HepG2 (cell line): ENCODE measurements around the gene C9orf40. TPM values are rescaled to one million over a fixed set of nuclear protein-coding genes. Genes with fewer than 3 reads are reported as not detected.

Experiments
- ATAC-seq: fragments of 200-7000 bp; cut with Tn5 transposase; 3 replicates; pipeline ENCODE4 v1.9.1; 2020; ENCODE audit warnings: mild to moderate bottlenecking, moderate library complexity
- BruUV-seq: library from RNA; stranded (reverse); fragments of 400-500 nt; replicated peaks from 2 replicates; lab custom pipeline; 2021; lab: Mats Ljungman, UMichigan
- CTCF ChIA-PET: fragments of 300-600 bp; formaldehyde crosslinking; extraction: SDS; loops from one replicate; lab custom pipeline; 2021; ENCODE audit warnings: low total read pairs, inconsistent platforms, low intra/inter-chr PET ratio; lab: Yijun Ruan, JAX
- POLR2A ChIA-PET: fragments of 350-600 bp; sonication (Branson Sonifier 250); formaldehyde crosslinking; loops from one replicate; lab custom pipeline; 2020; ENCODE audit warnings: antibody characterized with exemption, inconsistent platforms; lab: Yijun Ruan, JAX
- DNase-seq: peaks from one replicate; pipeline ENCODE4 v3.0.0-alpha.2; 2015; ENCODE audit warnings: low spot score
- FAIRE-seq: peaks from 3 replicates; lab custom pipeline; 2011; peaks lifted over from hg19 to GRCh38; lab: Jason Lieb, UNC
- H2AFZ ChIP-seq: one replicate; pipeline ENCODE4 v1.6.1; 2011; ENCODE audit warnings: low read length, inconsistent platforms
- H3K27ac ChIP-seq: fragments of 300-600 bp; 3 replicates; pipeline ENCODE4 v1.8.0; 2011; ENCODE audit warnings: mixed run types, mild to moderate bottlenecking, mixed read lengths, low read length, inconsistent platforms; ENCODE audit not compliant: insufficient read depth; ENCODE audit errors: extremely low read length
- H3K27me3 ChIP-seq, 2 experiments: fragments of 200-600 bp in 1 of 2; 2 replicates in 1 of 2; 3 replicates in 1 of 2; pipeline versions ENCODE4 v1.6.0 to v1.8.0; 2011; ENCODE audit warnings: low read length in 2 of 2, mild to moderate bottlenecking in 2 of 2, moderate library complexity in 2 of 2, inconsistent platforms in 1 of 2; ENCODE audit not compliant: insufficient read depth in 2 of 2, control insufficient read depth in 1 of 2
- H3K36me3 ChIP-seq, 2 experiments: fragments of 200-600 bp in 1 of 2; replicated peaks in 1 of 2; 2 replicates in 1 of 2; 3 replicates in 1 of 2; pipeline versions ENCODE4 v1.5.1 to v1.8.0; 2011; ENCODE audit warnings: low read length in 2 of 2, inconsistent platforms in 1 of 2; ENCODE audit not compliant: insufficient read depth in 2 of 2, control insufficient read depth in 1 of 2
- H3K4me1 ChIP-seq: 2 replicates; pipeline ENCODE4 v1.5.1; 2012; ENCODE audit warnings: low read length, inconsistent platforms; ENCODE audit not compliant: insufficient read depth
- H3K4me2 ChIP-seq: 2 replicates; pipeline ENCODE4 v1.6.0; 2011; ENCODE audit warnings: low read depth, low read length, inconsistent platforms
- H3K4me3 ChIP-seq, 3 experiments: fragments of 200-600 bp in 1 of 3; sonication (generic), shearing (Covaris generic) in 1 of 3; replicated peaks in 1 of 3; 2 replicates each; pipeline ENCODE4 v1.5.1; 2011 to 2016; ENCODE audit warnings: low read length in 3 of 3, inconsistent platforms in 2 of 3, low read depth in 2 of 3, mild to moderate bottlenecking in 2 of 3, control low read depth in 1 of 3, mixed read lengths in 1 of 3; ENCODE audit not compliant: insufficient read depth in 1 of 3
- H3K79me2 ChIP-seq: one replicate; pipeline ENCODE4 v1.6.1; 2011; ENCODE audit warnings: low read length, inconsistent platforms; ENCODE audit not compliant: insufficient read depth
- H3K9ac ChIP-seq: 2 replicates; pipeline ENCODE4 v1.6.0; 2011; ENCODE audit warnings: mild to moderate bottlenecking, low read depth, low read length, inconsistent platforms; ENCODE audit not compliant: insufficient read depth
- H3K9me3 ChIP-seq: 2 replicates; pipeline ENCODE4 v1.5.1; 2012; ENCODE audit warnings: mild to moderate bottlenecking, low read length
- H4K20me1 ChIP-seq: 2 replicates; pipeline ENCODE4 v1.6.0; 2011; ENCODE audit warnings: inconsistent platforms, mild to moderate bottlenecking, low read length, moderate library complexity; ENCODE audit not compliant: insufficient read depth
- ATRX ChIP-seq: sonication (generic); formaldehyde crosslinking; IDR thresholded peaks from 2 replicates; pipeline ENCODE4 v1.4.0; 2020; ENCODE audit warnings: missing genetic modification reagents, borderline replicate concordance
- FLYWCH1 ChIP-seq: sonication (generic); formaldehyde crosslinking; IDR thresholded peaks from 2 replicates; pipeline ENCODE4 v1.8.1; 2023; ENCODE audit warnings: mild to moderate bottlenecking, missing genetic modification reagents
- GABPB1 ChIP-seq: IDR thresholded peaks from 2 replicates; pipeline ENCODE4 v1.6.1; 2016; ENCODE audit warnings: mild to moderate bottlenecking, missing genetic modification reagents, moderate library complexity, missing compliant biosample characterization
- KLF16 ChIP-seq, 2 experiments: sonication (generic) in 1 of 2; formaldehyde crosslinking in 1 of 2; IDR thresholded peaks; 2 replicates each; pipeline versions ENCODE4 v1.6.1 to v1.8.0; 2016 to 2023; ENCODE audit warnings: missing genetic modification reagents in 2 of 2, missing compliant biosample characterization in 1 of 2
- KLF6 ChIP-seq: IDR thresholded peaks from 2 replicates; pipeline ENCODE4 v1.8.0; 2016; ENCODE audit warnings: missing biosample characterization, missing genetic modification reagents
- NRL ChIP-seq: sonication (generic); formaldehyde crosslinking; IDR thresholded peaks from 2 replicates; pipeline ENCODE4 v1.5.0; 2020; ENCODE audit warnings: missing genetic modification reagents, mild to moderate bottlenecking, moderate library complexity, borderline replicate concordance
- PTBP1 ChIP-seq: fragments of 200-400 bp; formaldehyde crosslinking; IDR thresholded peaks from 2 replicates; pipeline ENCODE4 v1.6.1; 2018; ENCODE audit warnings: low read length, low read depth; ENCODE audit not compliant: poor library complexity, severe bottlenecking
- SOX5 ChIP-seq: IDR thresholded peaks from 2 replicates; pipeline ENCODE4 v1.6.1; 2016; ENCODE audit warnings: borderline replicate concordance
- SOX6 ChIP-seq, 2 experiments: fragments of 450-650 bp in 1 of 2; sonication (generic) in 1 of 2; formaldehyde crosslinking in 1 of 2; IDR thresholded peaks; 2 replicates each; pipeline versions ENCODE4 v1.4.0 to v1.6.1; 2017 to 2020; ENCODE audit warnings: antibody characterized with exemption in 1 of 2, mild to moderate bottlenecking in 1 of 2, missing genetic modification reagents in 1 of 2
- YEATS2 ChIP-seq: sonication (generic); formaldehyde crosslinking; IDR thresholded peaks from 2 replicates; pipeline ENCODE4 v1.4.0; 2020; ENCODE audit warnings: missing genetic modification reagents, borderline replicate concordance
- ZMYM4 ChIP-seq: sonication (generic); formaldehyde crosslinking; IDR thresholded peaks from 2 replicates; pipeline ENCODE4 v1.8.1; 2023; ENCODE audit warnings: mild to moderate bottlenecking, missing genetic modification reagents
- ZNF253 ChIP-seq: sonication (generic); formaldehyde crosslinking; IDR thresholded peaks from 2 replicates; pipeline ENCODE4 v1.8.0; 2022; ENCODE audit warnings: mild to moderate bottlenecking, missing genetic modification reagents, borderline replicate concordance
- ZNF501 ChIP-seq: sonication (generic); formaldehyde crosslinking; IDR thresholded peaks from 2 replicates; pipeline ENCODE4 v1.5.1; 2020; ENCODE audit warnings: mild to moderate bottlenecking, moderate library complexity, missing genetic modification reagents
- ZNF557 ChIP-seq: sonication (generic); formaldehyde crosslinking; IDR thresholded peaks from 2 replicates; pipeline ENCODE4 v1.4.0; 2020; ENCODE audit warnings: missing genetic modification reagents
- WGBS: methylation state at CpG from one replicate; pipeline ENCODE4 v1.1.6; 2017; ENCODE audit warnings: low lambda C conversion rate; 5-methylcytosine and 5-hydroxymethylcytosine counted together
- in situ Hi-C: cut with HindIII; loops from 2 replicates; pipeline ENCODE4 v1.10.0; 2017; ENCODE audit warnings: low pct_unique_long_range_greater_than_20kb; ENCODE audit not compliant: extremely low pct_ligation_motif_present
- intact Hi-C: fragments of 100-400 bp; cut with micrococcal nuclease; formaldehyde crosslinking; loops from one replicate; pipeline ENCODE4 v1.10.0; 2022; ENCODE audit not compliant: unreplicated experiment
- polyA plus RNA-seq, 8 experiments: library from polyadenylated mRNA; depleted of rRNA in 3 of 8; stranded (reverse) in 7 of 8; unstranded in 1 of 8; fragments of >200 nt; fragmentation: Illumina TruSeq in 4 of 8; extraction: Trizol in 4 of 8; gene quantifications; 2 replicates each; pipeline versions ENCODE4 v1.2.1 to v1.2.3, GENCODE V29; 2011 to 2016; ENCODE audit warnings: low read depth in 4 of 8, missing spikeins in 1 of 8, mixed read lengths in 1 of 8; ENCODE audit not compliant: insufficient read depth in 1 of 8
- total RNA-seq, 5 experiments: library from RNA; depleted of rRNA; stranded (reverse); fragments of >200 nt; fragmentation: Illumina TruSeq; extraction: Trizol; gene quantifications; 2 replicates each; pipeline ENCODE4 v1.2.3, GENCODE V29; 2016; ENCODE audit warnings: low read depth in 1 of 5
- TF ChIP-seq, protein P1 (sequence below): sonication (generic); formaldehyde crosslinking; IDR thresholded peaks from 2 replicates; pipeline ENCODE4 v1.5.1; 2020; ENCODE audit warnings: missing genetic modification reagents, mild to moderate bottlenecking, borderline replicate concordance
- TF ChIP-seq, protein P2 (sequence below): IDR thresholded peaks from 2 replicates; pipeline ENCODE4 v1.6.1; 2016; ENCODE audit warnings: mild to moderate bottlenecking
- TF ChIP-seq, protein P3 (sequence below): sonication (generic); formaldehyde crosslinking; IDR thresholded peaks from 2 replicates; pipeline ENCODE4 v1.5.0; 2020; ENCODE audit warnings: missing genetic modification reagents

Gene C9orf40
- total and polyA plus RNA-seq, 2 of the 13 experiments (the other 11 are each of a cell fraction or from before 2014, with no cell fraction given), result 3.0 to 13.5 TPM

GRCh38 chr9:74951107-74951720 is 1.5 kb downstream of the C9orf40 start (continued):
- TF ChIP-seq KLF6 (CRISPR knock-in tag) (0 out of 2 replicates have a peak, but pooled peaks have one; percentile 8), GABPB1 (0 out of 2 replicates have a peak, but pooled peaks have one; percentile 30), ZNF501 (peak; percentile 29; the same call in 1 of the 2 replicates), SOX6 (IDR thresholded peaks at IDR 0.05) (no peak), SOX6 (CRISPR knock-in tag; IDR thresholded peaks at IDR 0.05) (0 out of 2 replicates have a peak, but pooled peaks have one; percentile 12), ZMYM4 (CRISPR knock-in tag) (0 out of 2 replicates have a peak, but pooled peaks have one; percentile 12), YEATS2 (0 out of 2 replicates have a peak, but pooled peaks have one; percentile 14)

DNA sequence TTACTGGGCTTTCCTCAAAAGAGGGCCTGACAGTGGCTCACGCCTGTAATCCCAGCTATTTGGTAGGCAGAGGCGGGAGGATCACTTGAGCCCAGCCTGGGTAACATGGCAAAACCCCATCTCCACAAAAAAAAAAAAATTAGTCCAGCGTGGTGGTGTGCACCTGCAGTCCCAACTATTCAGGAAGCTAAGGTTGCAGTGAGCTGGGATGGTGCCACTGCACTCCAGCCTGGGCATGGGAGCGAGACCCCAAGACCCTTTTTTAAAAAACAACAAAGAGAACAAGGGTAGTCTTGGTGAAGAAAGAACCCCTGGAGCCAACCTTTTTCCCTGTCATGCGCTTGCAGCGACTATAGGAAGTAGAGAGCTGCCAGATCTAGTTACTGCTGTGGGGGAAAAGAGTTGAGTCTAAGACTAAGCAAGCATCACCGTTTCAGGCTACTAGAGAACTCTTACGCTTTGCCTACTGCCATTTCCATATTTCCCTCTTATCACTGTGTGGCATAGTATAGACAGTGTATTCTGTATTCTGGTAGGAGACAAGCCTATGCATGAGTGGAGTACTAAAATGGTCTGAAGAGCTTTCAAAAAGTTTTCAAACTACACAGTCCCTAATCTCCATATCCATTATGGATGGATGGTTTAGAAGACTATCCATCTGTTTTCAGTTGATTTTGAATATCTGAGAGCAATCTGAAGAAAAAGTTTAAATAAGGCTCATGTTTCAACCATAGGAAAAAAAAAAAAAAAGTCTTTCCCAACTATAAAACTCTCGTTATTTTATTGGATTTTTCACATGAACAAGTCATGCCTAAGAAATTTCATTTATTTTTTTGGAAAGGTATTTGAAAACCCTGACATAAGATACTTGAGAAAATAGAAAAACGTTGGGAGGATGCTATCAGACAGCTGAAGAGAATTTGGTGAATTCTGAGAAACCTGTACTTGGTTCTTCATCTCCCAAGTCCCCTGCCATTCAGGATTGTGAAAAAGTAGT is 2.6 kb downstream of the C9orf40 start:
- Histone ChIP-seq H3K4me3 (no peak overlapping the region; a peak in 2 of 6 replicates), H3K9ac (no peak overlapping the region), H3K27ac (no peak overlapping the region), H3K4me1 (peaks cover 44% of the 10 kb centered on the region), H3K27me3 (no peaks in the 10 kb centered on the region; a peak in 1 of 5 replicates), H4K20me1 (no peaks in the 10 kb centered on the region), H2AFZ (no peak overlapping the region), H3K4me2 (no peak overlapping the region), H3K9me3 (no peaks in the 10 kb centered on the region), H3K36me3 (no peaks in the 10 kb centered on the region), H3K79me2 (peaks cover 6% of the 10 kb centered on the region)
- intact Hi-C loops, result loop anchor here (5.0 kb wide), 2 partner anchors 77 to 137 kb away; partner anchors contain the start of genes CARNMT1, NMRK1 and OSTF1
- no TSS peak for BruUV-seq
- ChIA-PET CTCF (no interaction called here), POLR2A (interaction anchor here (1.0 kb wide), 1 partner anchor 137 kb away, joined by 4 read pairs; the partner anchor contains the start of gene NMRK1)
- in situ Hi-C loops, result loop anchor here (5.0 to 10.0 kb wide), 3 partner anchors 52 to 175 kb away; partner anchors contain the start of genes NMRK1 and OSTF1
- 95% methylated on average over 10 of the region's 10 CpGs for WGBS
- ATAC-seq (no peak), DNase-seq (no peak), FAIRE-seq (no peak)
- TF ChIP-seq ZNF253, result no peak
- TF ChIP-seq ATRX (CRISPR knock-in tag), result no peak
- no peak for TF ChIP-seq SOX5
- TF ChIP-seq KLF16 (CRISPR knock-in tag; IDR thresholded peaks at IDR 0.05), result no peak
- TF ChIP-seq, protein P1, sequence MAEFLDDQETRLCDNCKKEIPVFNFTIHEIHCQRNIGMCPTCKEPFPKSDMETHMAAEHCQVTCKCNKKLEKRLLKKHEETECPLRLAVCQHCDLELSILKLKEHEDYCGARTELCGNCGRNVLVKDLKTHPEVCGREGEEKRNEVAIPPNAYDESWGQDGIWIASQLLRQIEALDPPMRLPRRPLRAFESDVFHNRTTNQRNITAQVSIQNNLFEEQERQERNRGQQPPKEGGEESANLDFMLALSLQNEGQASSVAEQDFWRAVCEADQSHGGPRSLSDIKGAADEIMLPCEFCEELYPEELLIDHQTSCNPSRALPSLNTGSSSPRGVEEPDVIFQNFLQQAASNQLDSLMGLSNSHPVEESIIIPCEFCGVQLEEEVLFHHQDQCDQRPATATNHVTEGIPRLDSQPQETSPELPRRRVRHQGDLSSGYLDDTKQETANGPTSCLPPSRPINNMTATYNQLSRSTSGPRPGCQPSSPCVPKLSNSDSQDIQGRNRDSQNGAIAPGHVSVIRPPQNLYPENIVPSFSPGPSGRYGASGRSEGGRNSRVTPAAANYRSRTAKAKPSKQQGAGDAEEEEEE (CRISPR knock-in tag), result no peak
- no peak for TF ChIP-seq ZNF557
- TF ChIP-seq NRL (CRISPR knock-in tag), result no peak
- TF ChIP-seq, protein P2, sequence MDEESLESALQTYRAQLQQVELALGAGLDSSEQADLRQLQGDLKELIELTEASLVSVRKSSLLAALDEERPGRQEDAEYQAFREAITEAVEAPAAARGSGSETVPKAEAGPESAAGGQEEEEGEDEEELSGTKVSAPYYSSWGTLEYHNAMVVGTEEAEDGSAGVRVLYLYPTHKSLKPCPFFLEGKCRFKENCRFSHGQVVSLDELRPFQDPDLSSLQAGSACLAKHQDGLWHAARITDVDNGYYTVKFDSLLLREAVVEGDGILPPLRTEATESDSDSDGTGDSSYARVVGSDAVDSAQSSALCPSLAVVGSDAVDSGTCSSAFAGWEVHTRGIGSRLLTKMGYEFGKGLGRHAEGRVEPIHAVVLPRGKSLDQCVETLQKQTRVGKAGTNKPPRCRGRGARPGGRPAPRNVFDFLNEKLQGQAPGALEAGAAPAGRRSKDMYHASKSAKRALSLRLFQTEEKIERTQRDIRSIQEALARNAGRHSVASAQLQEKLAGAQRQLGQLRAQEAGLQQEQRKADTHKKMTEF (CRISPR knock-in tag), result no peak
- TF ChIP-seq FLYWCH1 (CRISPR knock-in tag), result no peak
- TF ChIP-seq, protein P3, sequence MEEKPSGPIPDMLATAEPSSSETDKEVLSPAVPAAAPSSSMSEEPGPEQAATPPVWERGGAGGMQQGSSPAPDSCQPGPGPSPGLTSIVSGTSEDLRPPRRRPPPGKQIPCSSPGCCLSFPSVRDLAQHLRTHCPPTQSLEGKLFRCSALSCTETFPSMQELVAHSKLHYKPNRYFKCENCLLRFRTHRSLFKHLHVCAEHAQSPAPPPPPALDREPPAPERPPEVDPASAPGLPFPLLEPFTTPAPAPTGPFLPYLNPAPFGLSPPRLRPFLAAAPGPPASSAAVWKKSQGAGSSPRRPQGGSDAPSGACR, result no peak
- no peak for TF ChIP-seq PTBP1
